RWPE2 (cell line): ENCODE results near the gene ZWILCH.
"Not testable (repeated sequence)": the region's sequence is repeated elsewhere in the genome, so short reads cannot be mapped to it uniquely, and the experiment has no call there.

Experiments used
- ATAC-seq: fragments of 200-7000 bp; cut with Tn5 transposase; 3 replicates; pipeline ENCODE4 v1.9.1; 2021; ENCODE audit warnings: low read depth
- DNase-seq: peaks from one replicate; pipeline ENCODE4 v3.0.0-alpha.2; 2020; ENCODE audit warnings: low spot score
- H3K27ac ChIP-seq: fragments of 450-650 bp; 2 replicates; pipeline ENCODE4 v1.5.1; 2017; ENCODE audit warnings: mild to moderate bottlenecking; ENCODE audit not compliant: poor library complexity, severe bottlenecking
- H3K27me3 ChIP-seq: fragments of 250-450 bp; sonication (Bioruptor Pico); 2 replicates; pipeline ENCODE4 v1.5.1; 2021; ENCODE audit warnings: mild to moderate bottlenecking, moderate library complexity; ENCODE audit not compliant: insufficient read depth, poor library complexity, severe bottlenecking
- H3K36me3 ChIP-seq: fragments of 250-450 bp; sonication (Bioruptor Pico); 2 replicates; pipeline ENCODE4 v1.5.1; 2020; ENCODE audit warnings: low read depth, mild to moderate bottlenecking, moderate library complexity
- H3K4me1 ChIP-seq: fragments of 250-450 bp; sonication (Bioruptor Pico); 2 replicates; pipeline ENCODE4 v1.5.1; 2021; ENCODE audit warnings: mild to moderate bottlenecking, moderate library complexity; ENCODE audit not compliant: insufficient read depth, poor library complexity, severe bottlenecking
- H3K4me3 ChIP-seq: fragments of 250-450 bp; sonication (Bioruptor Pico); 2 replicates; pipeline ENCODE4 v1.5.1; 2021; ENCODE audit warnings: mild to moderate bottlenecking, moderate library complexity; ENCODE audit not compliant: severe bottlenecking
- H3K9me3 ChIP-seq: fragments of 250-450 bp; sonication (Bioruptor Pico); 2 replicates; pipeline ENCODE4 v1.5.1; 2021; ENCODE audit warnings: mild to moderate bottlenecking, moderate library complexity; ENCODE audit not compliant: severe bottlenecking
- CTCF ChIP-seq: fragments of 450-650 bp; IDR thresholded peaks from one replicate; pipeline ENCODE4 v1.5.1; 2017; ENCODE audit warnings: mild to moderate bottlenecking, moderate library complexity; ENCODE audit not compliant: poor library complexity, severe bottlenecking

Gene ZWILCH

GRCh38 chr15:66504563-66505429 lies at the start of gene ZWILCH, which contains the start of gene RPL4:
Gene ZWILCH, plus strand, starts transcription at chr15:66505326. Its CDS starts 13 bp downstream, at chr15:66505339.
Gene RPL4, minus strand, starts transcription at chr15:66504855. Its CDS starts 65 bp downstream, at chr15:66504790.
- Histone ChIP-seq H3K27me3 (no peaks in the 10 kb centered on the region), H3K27ac (peak within 1 kb of the TSS; percentile 87), H3K4me1 (peaks cover 14% of the 10 kb centered on the region), H3K36me3 (peaks cover 63% of the 10 kb centered on the region), H3K4me3 (peak within 1 kb of the TSS; percentile 85), H3K9me3 (no peaks in the 10 kb centered on the region)
- TF ChIP-seq CTCF, result no peak
- DNase-seq (peak; percentile 88), ATAC-seq (peak; percentile 81)

GRCh38 chr15:66456211-66456610 lies 48.9 kb upstream of the ZWILCH start:
- Histone ChIP-seq H3K9me3 (no peaks in the 10 kb centered on the region), H3K27me3 (no peaks in the 10 kb centered on the region), H3K4me1 (peaks cover 27% of the 10 kb centered on the region), H3K36me3 (peaks cover 44% of the 10 kb centered on the region), H3K4me3 (no peak overlapping the region), H3K27ac (peak overlapping the region; percentile 13)
- no peak for TF ChIP-seq CTCF
- DNase-seq (no peak), ATAC-seq (no peak)

- Histone ChIP-seq H3K9me3 (no peaks in the 10 kb centered on the region), H3K36me3 (peaks cover 37% of the 10 kb centered on the region), H3K4me3 (no peak overlapping the region), H3K27me3 (no peaks in the 10 kb centered on the region), H3K4me1 (peaks cover 41% of the 10 kb centered on the region), H3K27ac (peak overlapping the region; percentile 93)
- DNase-seq, result peak; percentile 79
- peak; percentile 92 for ATAC-seq
- peak; percentile 12 for TF ChIP-seq CTCF
Measured at GRCh38 chr15:66459818-66460615, 45.1 kb upstream of the ZWILCH start.

- H3K4me1 ChIP-seq, result peaks cover 41% of the 10 kb centered on the region
- not testable (repeated sequence) for ATAC-seq, H3K4me3 ChIP-seq, DNase-seq, H3K9me3 ChIP-seq, H3K27me3 ChIP-seq
- peak overlapping the region; percentile 93 for H3K27ac ChIP-seq
- peaks cover 47% of the 10 kb centered on the region for H3K36me3 ChIP-seq
Measured at GRCh38 chr15:66461294-66461693, 43.8 kb upstream of the ZWILCH start.

- H3K27ac ChIP-seq, result peak overlapping the region; percentile 93
- peak; percentile 59 for ATAC-seq
- peaks cover 48% of the 10 kb centered on the region for H3K36me3 ChIP-seq
Measured at GRCh38 chr15:66461917-66462316, 43.2 kb upstream of the ZWILCH start.

More at GRCh38 chr15:66461917-66462316, 43.2 kb upstream of the ZWILCH start:
- peak; percentile 89 for DNase-seq
- peaks cover 41% of the 10 kb centered on the region for H3K4me1 ChIP-seq
- no peak for TF ChIP-seq CTCF
- no peak overlapping the region for H3K4me3 ChIP-seq
- H3K9me3 ChIP-seq, result no peaks in the 10 kb centered on the region
- no peaks in the 10 kb centered on the region for H3K27me3 ChIP-seq
